ENCODE results near the gene RNF6.
A peak's percentile ranks its signal among the peaks of the same experiment; 100 is the strongest.
"Not testable (repeated sequence)": the region's sequence is repeated elsewhere in the genome, so short reads cannot be mapped to it uniquely, and the experiment has no call there.

The RNF6 gene

DNA sequence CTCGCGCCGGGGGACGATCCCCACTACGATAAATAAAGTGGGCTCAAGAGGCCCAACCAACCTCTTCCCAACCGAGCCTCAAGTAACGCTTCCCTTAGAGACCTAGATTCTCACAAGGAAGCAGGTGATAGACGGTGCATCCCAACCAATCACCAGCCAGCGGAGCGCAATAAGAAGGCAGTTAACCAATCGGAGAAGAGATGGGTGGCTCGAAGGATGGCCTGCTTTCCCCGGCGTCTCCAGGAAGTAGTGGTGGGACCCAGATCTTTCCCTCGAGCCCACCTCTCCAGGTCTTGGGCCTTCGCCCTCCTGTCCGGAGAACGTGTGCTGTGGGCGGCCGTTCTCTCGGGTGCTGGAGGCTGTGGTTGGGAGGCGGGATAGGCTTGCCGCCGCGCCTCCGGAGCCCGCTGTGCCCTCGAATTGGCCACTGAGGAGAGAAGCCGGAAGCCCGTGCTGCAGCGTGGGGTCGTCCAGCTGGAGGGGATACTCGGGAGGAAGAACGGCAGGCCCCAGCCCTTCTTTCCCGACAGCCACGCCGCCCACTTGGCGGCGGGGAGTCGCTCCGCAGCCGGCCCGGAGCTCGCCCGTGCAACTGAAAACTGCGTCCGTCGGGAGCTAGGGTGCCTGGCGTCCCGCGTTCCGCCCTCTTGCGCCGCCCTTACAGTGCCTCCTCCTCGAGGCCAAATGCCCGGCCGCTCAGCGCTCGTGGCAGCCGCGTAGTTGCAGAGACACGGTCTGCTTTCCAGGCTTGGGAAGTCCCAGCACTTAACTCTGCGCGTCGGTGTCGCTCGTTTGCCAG lies at the start of gene RNF6:
Gene RNF6 (minus strand): TSS at position 594 of the 799 bp plus-strand sequence. CDS start 2,665 bp downstream, outside the sequence.
- DNase-seq, result peak; percentile 41 to 94 (median 88)

GRCh38 chr13:26270707-26271106 lies 48.6 kb upstream of the RNF6 start:
- no peak for DNase-seq

- no peak for DNase-seq
These were observed 44.2 kb upstream of the RNF6 start for GRCh38 chr13:26266311-26266710.

DNA sequence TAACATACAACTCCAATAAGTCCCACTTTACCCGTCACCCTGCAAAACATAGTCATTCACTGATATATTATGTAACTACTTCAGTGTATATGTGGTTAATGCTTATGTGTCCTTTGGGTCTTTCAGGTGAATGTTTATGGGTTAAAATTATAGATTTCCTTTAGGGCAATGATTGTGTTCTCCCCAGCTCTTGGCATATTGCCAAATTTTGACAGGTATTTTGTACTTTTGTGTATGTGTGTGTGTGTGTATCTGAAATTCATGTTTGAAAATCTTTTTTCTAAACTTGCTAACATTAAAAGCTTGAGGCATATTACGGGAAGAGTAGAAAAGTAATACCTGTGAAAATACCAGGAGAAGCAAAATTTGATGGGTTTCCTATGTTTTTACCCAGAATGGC lies 40.0 kb upstream of the RNF6 start:
- DNase-seq, result no peak

GRCh38 chr13:26259634-26260033 lies 37.5 kb upstream of the RNF6 start:
- no peak for DNase-seq

GRCh38 chr13:26257049-26257448 lies 34.9 kb upstream of the RNF6 start:
- no peak for DNase-seq

DNA sequence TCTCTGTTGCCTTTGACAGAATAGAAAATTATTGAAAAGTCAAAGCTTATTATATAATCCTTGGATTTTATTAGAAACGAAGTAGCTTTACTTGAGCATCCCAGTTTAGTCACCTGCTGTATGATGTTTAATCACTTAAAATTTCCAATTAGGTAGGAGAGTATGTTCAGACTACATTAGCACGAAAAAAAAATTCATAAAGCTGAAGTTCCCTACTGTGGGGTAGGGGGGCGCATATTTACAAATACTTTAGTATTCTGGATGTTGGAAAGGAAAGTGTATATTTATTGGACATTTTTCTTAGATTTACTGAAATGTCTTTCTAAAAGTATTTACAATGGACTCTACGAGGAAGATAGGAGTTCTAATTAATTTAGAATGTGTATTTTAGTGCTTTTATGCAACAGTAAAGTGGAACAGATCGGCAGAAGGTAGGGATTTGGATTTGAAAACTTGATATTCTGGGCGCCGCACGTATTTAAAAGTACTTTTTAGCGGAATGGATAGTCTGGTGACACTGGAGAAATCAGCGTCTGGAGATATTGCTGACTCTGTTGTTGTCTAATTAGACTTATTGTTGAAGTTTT lies 33.7 kb upstream of the RNF6 start:
- no peak for DNase-seq

DNA sequence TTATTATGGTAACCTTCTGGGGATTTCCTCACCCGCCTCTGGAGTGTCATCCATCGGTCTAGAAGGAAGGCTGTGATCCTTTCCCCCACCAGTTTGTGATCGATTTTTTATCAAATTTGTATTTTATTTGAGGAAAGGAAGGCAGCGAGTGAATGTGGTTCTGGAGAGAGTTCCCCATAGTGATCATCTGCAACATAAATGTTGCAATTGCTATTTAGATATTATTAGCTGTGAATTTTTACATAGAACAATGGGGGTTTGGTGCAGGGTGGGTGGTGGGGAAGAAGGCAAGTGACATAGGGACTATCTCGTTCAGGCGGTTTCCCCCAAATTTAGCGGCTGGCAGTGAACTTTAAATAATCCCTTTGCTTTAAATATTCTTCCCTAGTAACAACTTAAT lies 33.0 kb upstream of the RNF6 start:
- no peak for DNase-seq

GRCh38 chr13:26254583-26255111 lies 32.5 kb upstream of the RNF6 start:
- peak in 13 of 14 donors; percentile 4 to 65 (median 41) for DNase-seq

- peak; percentile 80 to 98 (median 94) for DNase-seq
These were observed 31.9 kb upstream of the RNF6 start, which contains the start of gene CDK8 for GRCh38 chr13:26253787-26254582. TSS of gene CDK8 (plus strand) at chr13:26254129. CDS start at chr13:26254642, 513 bp downstream.

- DNase-seq, result no peak
These were observed 31.2 kb upstream of the RNF6 start for GRCh38 chr13:26253262-26253786.

GRCh38 chr13:26252006-26252405 lies 29.9 kb upstream of the RNF6 start:
- DNase-seq, result not testable (repeated sequence)

DNA sequence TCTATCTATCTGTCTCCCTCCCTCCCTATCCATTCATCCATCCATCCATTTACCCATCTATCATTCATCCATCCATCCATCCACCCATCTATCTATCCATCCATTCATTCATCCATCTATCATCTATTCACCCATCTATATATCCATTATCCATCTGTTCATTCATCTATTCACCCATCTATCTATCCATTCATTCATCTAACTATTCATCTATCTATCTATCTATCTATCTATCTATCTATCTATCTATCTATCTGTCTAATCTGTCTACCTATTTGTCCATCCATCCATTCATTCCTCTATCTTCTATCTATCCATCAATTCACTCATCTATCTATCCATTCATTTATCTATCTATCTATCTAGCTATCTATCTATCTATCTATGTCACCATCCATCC lies 27.4 kb upstream of the RNF6 start:
- no peak for DNase-seq

GRCh38 chr13:26247608-26248007 lies 25.5 kb upstream of the RNF6 start:
- DNase-seq, result no peak

GRCh38 chr13:26247011-26247410 lies 24.9 kb upstream of the RNF6 start:
- no peak for DNase-seq

DNA sequence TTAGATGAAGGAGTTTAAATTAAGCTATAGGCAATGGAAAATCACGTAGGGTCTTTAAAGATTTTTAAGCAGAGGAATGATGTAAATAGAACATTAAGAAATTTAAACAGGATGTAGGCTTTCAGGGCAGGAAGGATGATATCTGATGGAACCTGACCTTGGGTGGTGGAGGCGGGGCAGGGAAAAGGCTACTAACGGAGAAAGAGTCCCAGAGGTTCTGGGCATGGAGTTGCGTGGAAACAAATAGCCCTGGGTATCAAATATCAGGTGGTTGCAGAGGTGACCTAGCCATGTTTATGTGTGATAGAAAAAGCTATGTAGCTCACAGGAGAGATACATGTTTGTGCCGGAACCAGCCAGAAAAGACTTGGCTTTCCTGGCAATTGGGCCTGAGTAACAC lies 24.0 kb upstream of the RNF6 start:
- DNase-seq, result no peak

- no peak for DNase-seq
These were observed 14.2 kb upstream of the RNF6 start for GRCh38 chr13:26236296-26236695.

- no peak for DNase-seq
These were observed 8.6 kb upstream of the RNF6 start for GRCh38 chr13:26230703-26231102.

DNA sequence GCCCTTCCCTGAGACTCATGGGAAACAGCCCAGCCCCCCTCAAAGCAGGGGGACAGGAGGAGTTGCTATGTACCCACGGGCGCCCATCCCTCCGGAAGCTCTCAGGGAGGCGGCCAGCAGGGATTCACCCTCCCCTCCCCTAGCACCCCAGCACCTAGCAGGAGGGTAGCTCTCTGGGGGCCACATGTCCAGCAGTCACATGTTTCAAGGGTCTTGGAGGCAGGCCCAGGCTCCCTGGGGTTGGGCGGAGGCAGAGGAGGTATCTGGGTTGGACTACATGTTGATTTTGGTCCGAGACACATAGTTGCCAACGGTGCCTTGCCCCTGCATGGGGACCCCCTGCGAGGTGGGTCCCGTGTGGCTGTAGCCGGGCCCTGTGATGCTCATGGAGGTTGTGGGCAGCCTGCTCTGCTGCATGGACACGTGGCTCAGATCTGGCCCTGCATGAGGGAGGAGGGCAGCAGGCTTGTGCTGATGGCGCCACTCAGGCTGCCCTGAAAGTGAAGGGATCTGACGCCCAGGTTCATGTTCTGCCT lies 7.0 kb upstream of the RNF6 start:
- DNase-seq, result no peak

- DNase-seq, result peak in 6 of 14 donors; percentile 3 to 99 (median 24)
These were observed 6.0 kb upstream of the RNF6 start for GRCh38 chr13:26228096-26228495.

DNA sequence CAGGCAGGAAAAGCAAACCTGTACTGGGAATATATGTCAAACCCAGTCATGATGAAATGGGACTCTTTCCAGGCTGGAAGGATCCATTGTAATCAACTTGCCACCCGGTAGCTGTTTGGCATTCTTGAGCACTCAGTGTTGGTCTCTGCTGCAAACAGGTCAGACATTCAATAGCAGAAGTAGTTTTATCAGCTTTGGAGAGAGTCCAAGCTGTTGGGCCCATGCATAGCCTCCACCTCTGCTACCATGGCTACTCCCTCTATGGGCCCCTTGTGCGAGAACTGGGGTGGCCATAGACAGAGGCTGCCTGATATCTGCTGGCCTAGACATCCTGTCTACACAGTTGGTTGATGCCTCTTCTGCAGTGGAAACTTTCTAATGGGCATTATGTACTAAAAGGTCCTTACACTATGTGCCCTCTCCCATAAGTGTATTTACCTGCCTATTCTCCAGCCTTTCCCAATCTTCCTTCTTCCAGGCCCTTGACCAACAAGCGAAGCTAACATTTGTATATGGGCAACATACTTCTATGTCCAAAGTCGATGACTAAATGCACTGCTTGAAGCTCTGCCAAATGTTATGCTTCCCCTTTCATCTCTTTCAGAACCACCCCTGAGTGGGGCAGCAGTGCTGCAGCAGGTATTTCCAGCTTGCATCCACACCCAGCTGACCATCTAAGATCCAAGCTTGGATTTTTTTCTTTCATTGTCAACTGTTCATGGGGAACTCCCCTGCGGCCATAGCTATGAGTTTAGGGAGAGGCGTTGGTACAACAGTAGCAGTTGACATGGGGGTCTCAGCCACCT lies 5.3 kb upstream of the RNF6 start:
- no peak for DNase-seq
